HepG2 (cell line): ENCODE results near the gene TSEN34. TPM values are rescaled to one million over a fixed set of nuclear protein-coding genes. Genes with fewer than 3 reads are reported as not detected.

ENCODE experiments used
- ATAC-seq: fragments of 200-7000 bp; cut with Tn5 transposase; 3 replicates; pipeline ENCODE4 v1.9.1; 2020; ENCODE audit warnings: mild to moderate bottlenecking, moderate library complexity
- BruUV-seq: library from RNA; stranded (reverse); fragments of 400-500 nt; replicated peaks from 2 replicates; lab custom pipeline; 2021; lab: Mats Ljungman, UMichigan
- CTCF ChIA-PET: fragments of 300-600 bp; formaldehyde crosslinking; extraction: SDS; loops from one replicate; lab custom pipeline; 2021; ENCODE audit warnings: low total read pairs, inconsistent platforms, low intra/inter-chr PET ratio; lab: Yijun Ruan, JAX
- POLR2A ChIA-PET: fragments of 350-600 bp; sonication (Branson Sonifier 250); formaldehyde crosslinking; loops from one replicate; lab custom pipeline; 2020; ENCODE audit warnings: antibody characterized with exemption, inconsistent platforms; lab: Yijun Ruan, JAX
- DNase-seq: peaks from one replicate; pipeline ENCODE4 v3.0.0-alpha.2; 2015; ENCODE audit warnings: low spot score
- FAIRE-seq: peaks from 3 replicates; lab custom pipeline; 2011; peaks lifted over from hg19 to GRCh38; lab: Jason Lieb, UNC
- H2AFZ ChIP-seq: one replicate; pipeline ENCODE4 v1.6.1; 2011; ENCODE audit warnings: low read length, inconsistent platforms
- H3K27ac ChIP-seq: fragments of 300-600 bp; 3 replicates; pipeline ENCODE4 v1.8.0; 2011; ENCODE audit warnings: mixed run types, mild to moderate bottlenecking, mixed read lengths, low read length, inconsistent platforms; ENCODE audit not compliant: insufficient read depth; ENCODE audit errors: extremely low read length
- H3K27me3 ChIP-seq, 2 experiments: fragments of 200-600 bp in 1 of 2; 2 replicates in 1 of 2; 3 replicates in 1 of 2; pipeline versions ENCODE4 v1.6.0 to v1.8.0; 2011; ENCODE audit warnings: low read length in 2 of 2, mild to moderate bottlenecking in 2 of 2, moderate library complexity in 2 of 2, inconsistent platforms in 1 of 2; ENCODE audit not compliant: insufficient read depth in 2 of 2, control insufficient read depth in 1 of 2
- H3K36me3 ChIP-seq, 2 experiments: fragments of 200-600 bp in 1 of 2; replicated peaks in 1 of 2; 2 replicates in 1 of 2; 3 replicates in 1 of 2; pipeline versions ENCODE4 v1.5.1 to v1.8.0; 2011; ENCODE audit warnings: low read length in 2 of 2, inconsistent platforms in 1 of 2; ENCODE audit not compliant: insufficient read depth in 2 of 2, control insufficient read depth in 1 of 2
- H3K4me1 ChIP-seq: 2 replicates; pipeline ENCODE4 v1.5.1; 2012; ENCODE audit warnings: low read length, inconsistent platforms; ENCODE audit not compliant: insufficient read depth
- H3K4me2 ChIP-seq: 2 replicates; pipeline ENCODE4 v1.6.0; 2011; ENCODE audit warnings: low read depth, low read length, inconsistent platforms
- H3K4me3 ChIP-seq, 3 experiments: fragments of 200-600 bp in 1 of 3; sonication (generic), shearing (Covaris generic) in 1 of 3; replicated peaks in 1 of 3; 2 replicates each; pipeline ENCODE4 v1.5.1; 2011 to 2016; ENCODE audit warnings: low read length in 3 of 3, inconsistent platforms in 2 of 3, low read depth in 2 of 3, mild to moderate bottlenecking in 2 of 3, control low read depth in 1 of 3, mixed read lengths in 1 of 3; ENCODE audit not compliant: insufficient read depth in 1 of 3
- H3K79me2 ChIP-seq: one replicate; pipeline ENCODE4 v1.6.1; 2011; ENCODE audit warnings: low read length, inconsistent platforms; ENCODE audit not compliant: insufficient read depth
- H3K9ac ChIP-seq: 2 replicates; pipeline ENCODE4 v1.6.0; 2011; ENCODE audit warnings: mild to moderate bottlenecking, low read depth, low read length, inconsistent platforms; ENCODE audit not compliant: insufficient read depth
- H3K9me3 ChIP-seq: 2 replicates; pipeline ENCODE4 v1.5.1; 2012; ENCODE audit warnings: mild to moderate bottlenecking, low read length
- H4K20me1 ChIP-seq: 2 replicates; pipeline ENCODE4 v1.6.0; 2011; ENCODE audit warnings: inconsistent platforms, mild to moderate bottlenecking, low read length, moderate library complexity; ENCODE audit not compliant: insufficient read depth
- BORCS8-MEF2B ChIP-seq: sonication (generic); formaldehyde crosslinking; IDR thresholded peaks from 2 replicates; pipeline ENCODE4 v1.8.0; 2022; ENCODE audit warnings: mild to moderate bottlenecking, missing genetic modification reagents
- HES4 ChIP-seq: sonication (generic); formaldehyde crosslinking; IDR thresholded peaks from 2 replicates; pipeline ENCODE4 v1.9.0; 2021; ENCODE audit warnings: mild to moderate bottlenecking, missing genetic modification reagents, borderline replicate concordance
- U2AF2 ChIP-seq: fragments of 200-400 bp; formaldehyde crosslinking; IDR thresholded peaks from 2 replicates; pipeline ENCODE4 v1.6.1; 2017; ENCODE audit warnings: low read depth, mild to moderate bottlenecking, low read length
- YY1 ChIP-seq: IDR thresholded peaks from 2 replicates; pipeline ENCODE4 v1.6.1; 2011; ENCODE audit warnings: low read length, low read depth, moderate library complexity, mild to moderate bottlenecking; ENCODE audit not compliant: insufficient read depth, insufficient replicate concordance
- ZNF782 ChIP-seq: sonication (generic); formaldehyde crosslinking; IDR thresholded peaks from 2 replicates; pipeline ENCODE4 v1.4.0; 2020; ENCODE audit warnings: missing genetic modification reagents, mild to moderate bottlenecking, borderline replicate concordance
- WGBS: methylation state at CpG from one replicate; pipeline ENCODE4 v1.1.6; 2017; ENCODE audit warnings: low lambda C conversion rate; 5-methylcytosine and 5-hydroxymethylcytosine counted together
- in situ Hi-C: cut with HindIII; loops from 2 replicates; pipeline ENCODE4 v1.10.0; 2017; ENCODE audit warnings: low pct_unique_long_range_greater_than_20kb; ENCODE audit not compliant: extremely low pct_ligation_motif_present
- intact Hi-C: fragments of 100-400 bp; cut with micrococcal nuclease; formaldehyde crosslinking; loops from one replicate; pipeline ENCODE4 v1.10.0; 2022; ENCODE audit not compliant: unreplicated experiment
- polyA plus RNA-seq, 8 experiments: library from polyadenylated mRNA; depleted of rRNA in 3 of 8; stranded (reverse) in 7 of 8; unstranded in 1 of 8; fragments of >200 nt; fragmentation: Illumina TruSeq in 4 of 8; extraction: Trizol in 4 of 8; gene quantifications; 2 replicates each; pipeline versions ENCODE4 v1.2.1 to v1.2.3, GENCODE V29; 2011 to 2016; ENCODE audit warnings: low read depth in 4 of 8, missing spikeins in 1 of 8, mixed read lengths in 1 of 8; ENCODE audit not compliant: insufficient read depth in 1 of 8
- total RNA-seq, 5 experiments: library from RNA; depleted of rRNA; stranded (reverse); fragments of >200 nt; fragmentation: Illumina TruSeq; extraction: Trizol; gene quantifications; 2 replicates each; pipeline ENCODE4 v1.2.3, GENCODE V29; 2016; ENCODE audit warnings: low read depth in 1 of 5
- TF ChIP-seq, protein P1 (sequence below): sonication (generic); formaldehyde crosslinking; IDR thresholded peaks from 2 replicates; pipeline ENCODE4 v1.9.0; 2021; ENCODE audit warnings: missing genetic modification reagents, borderline replicate concordance
- TF ChIP-seq, protein P2 (sequence below): sonication (generic); formaldehyde crosslinking; IDR thresholded peaks from 2 replicates; pipeline ENCODE4 v1.5.0; 2020; ENCODE audit warnings: mild to moderate bottlenecking, missing genetic modification reagents, moderate library complexity
- TF ChIP-seq, protein P3 (sequence below): sonication (generic); formaldehyde crosslinking; IDR thresholded peaks from 2 replicates; pipeline ENCODE4 v1.5.1; 2020; ENCODE audit warnings: mild to moderate bottlenecking, missing genetic modification reagents, moderate library complexity

The TSEN34 gene
- total and polyA plus RNA-seq, 2 of the 13 experiments (the other 11 are each of a cell fraction or from before 2014, with no cell fraction given), result 55.1 to 65.4 TPM

DNA sequence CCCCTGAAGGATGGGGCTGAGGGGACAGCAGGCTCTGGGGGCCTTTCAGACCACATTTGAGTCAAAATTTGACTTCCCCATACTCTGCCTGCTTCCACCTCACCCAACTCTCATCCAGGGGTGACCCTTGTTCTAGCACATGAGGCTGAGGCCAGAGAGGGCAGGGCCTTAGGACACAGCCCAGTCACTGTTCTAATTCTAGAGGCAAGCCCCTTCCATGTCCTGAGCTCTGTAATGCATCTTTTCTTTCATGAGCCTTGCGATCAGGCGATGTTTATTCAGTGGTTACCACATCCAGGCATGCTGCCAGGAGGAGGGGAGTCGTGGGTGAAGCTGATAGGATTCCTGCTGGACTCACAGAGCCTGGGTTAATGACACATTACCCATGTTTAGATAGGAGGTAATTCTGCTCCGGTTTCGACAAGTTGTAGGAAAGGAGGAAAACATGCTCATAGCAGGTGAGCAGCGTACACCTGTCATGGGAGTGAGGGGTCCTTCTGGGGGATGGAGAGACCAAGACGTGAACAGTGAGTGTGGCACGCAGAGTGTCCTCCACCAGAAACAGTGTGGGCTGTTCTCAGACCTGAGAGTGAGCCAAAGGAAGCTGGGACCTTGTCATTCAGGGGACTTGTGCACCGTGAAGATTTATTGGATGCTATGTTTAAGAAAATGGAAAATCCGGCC, 18.8 kb downstream of the TSEN34 start (continued):
- TF ChIP-seq, protein P1, sequence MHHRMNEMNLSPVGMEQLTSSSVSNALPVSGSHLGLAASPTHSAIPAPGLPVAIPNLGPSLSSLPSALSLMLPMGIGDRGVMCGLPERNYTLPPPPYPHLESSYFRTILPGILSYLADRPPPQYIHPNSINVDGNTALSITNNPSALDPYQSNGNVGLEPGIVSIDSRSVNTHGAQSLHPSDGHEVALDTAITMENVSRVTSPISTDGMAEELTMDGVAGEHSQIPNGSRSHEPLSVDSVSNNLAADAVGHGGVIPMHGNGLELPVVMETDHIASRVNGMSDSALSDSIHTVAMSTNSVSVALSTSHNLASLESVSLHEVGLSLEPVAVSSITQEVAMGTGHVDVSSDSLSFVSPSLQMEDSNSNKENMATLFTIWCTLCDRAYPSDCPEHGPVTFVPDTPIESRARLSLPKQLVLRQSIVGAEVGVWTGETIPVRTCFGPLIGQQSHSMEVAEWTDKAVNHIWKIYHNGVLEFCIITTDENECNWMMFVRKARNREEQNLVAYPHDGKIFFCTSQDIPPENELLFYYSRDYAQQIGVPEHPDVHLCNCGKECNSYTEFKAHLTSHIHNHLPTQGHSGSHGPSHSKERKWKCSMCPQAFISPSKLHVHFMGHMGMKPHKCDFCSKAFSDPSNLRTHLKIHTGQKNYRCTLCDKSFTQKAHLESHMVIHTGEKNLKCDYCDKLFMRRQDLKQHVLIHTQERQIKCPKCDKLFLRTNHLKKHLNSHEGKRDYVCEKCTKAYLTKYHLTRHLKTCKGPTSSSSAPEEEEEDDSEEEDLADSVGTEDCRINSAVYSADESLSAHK (CRISPR knock-in tag), result no peak
- no peak for TF ChIP-seq HES4 (CRISPR knock-in tag)
- no peak for TF ChIP-seq U2AF2
- no peak for TF ChIP-seq YY1

DNA sequence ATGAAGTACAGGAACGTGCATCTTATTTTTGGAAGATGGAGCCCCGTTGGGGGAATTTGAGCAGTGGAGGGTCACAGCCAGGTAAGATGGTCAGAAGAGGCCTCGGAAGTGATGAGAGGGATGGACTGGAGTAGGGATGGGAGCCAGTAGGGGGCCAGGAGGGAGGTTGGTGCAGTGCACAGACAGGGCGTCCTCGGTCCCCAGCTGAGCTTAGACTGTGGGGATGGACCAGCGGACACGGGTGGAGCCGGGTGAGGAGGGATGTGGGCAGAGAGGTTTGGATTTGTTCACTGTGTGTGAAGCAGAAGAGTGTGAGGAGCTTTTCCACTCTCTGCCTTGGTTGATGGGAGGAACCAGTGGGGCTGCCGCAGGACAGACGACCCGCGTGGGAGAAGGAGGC, 20.1 kb downstream of the TSEN34 start:
- no peaks in the 10 kb centered on the region for H3K9me3 ChIP-seq
- H3K9ac ChIP-seq, result no peak overlapping the region
- no peak for FAIRE-seq
- ChIA-PET CTCF (no interaction called here), POLR2A (interaction anchor here (0.6 to 4.9 kb wide), 6 partner anchors 9 to 238 kb away, joined by 3 to 114 read pairs (median 11); partner anchors contain the start of genes CNOT3, LENG8, MBOAT7 and RPS9)
- 44% methylated on average over 12 of the region's 12 CpGs for WGBS
- DNase-seq, result no peak
- peak overlapping the region; percentile 80 for H3K27ac ChIP-seq
- ATAC-seq, result peak; percentile 32
- peaks cover 13 to 18% of the 10 kb centered on the region in 2 experiments for H3K36me3 ChIP-seq
- H3K4me1 ChIP-seq, result peaks cover 55% of the 10 kb centered on the region
- peaks cover 30% of the 10 kb centered on the region for H4K20me1 ChIP-seq
- H3K27me3 ChIP-seq, result no peaks in the 10 kb centered on the region
- in situ Hi-C loops, result no loop called here
- peak overlapping the region; percentile 83 for H3K4me2 ChIP-seq
- H3K79me2 ChIP-seq, result no peaks in the 10 kb centered on the region
- peak overlapping the region in 1 of 3 experiments; percentile 55; a peak in 2 of 6 replicates for H3K4me3 ChIP-seq
- intact Hi-C loops, result loop anchor here (2.0 kb wide), 2 partner anchors 20 kb away; partner anchors contain the start of gene TSEN34
- no peak overlapping the region for H2AFZ ChIP-seq
- no TSS peak for BruUV-seq
- TF ChIP-seq, protein P2, sequence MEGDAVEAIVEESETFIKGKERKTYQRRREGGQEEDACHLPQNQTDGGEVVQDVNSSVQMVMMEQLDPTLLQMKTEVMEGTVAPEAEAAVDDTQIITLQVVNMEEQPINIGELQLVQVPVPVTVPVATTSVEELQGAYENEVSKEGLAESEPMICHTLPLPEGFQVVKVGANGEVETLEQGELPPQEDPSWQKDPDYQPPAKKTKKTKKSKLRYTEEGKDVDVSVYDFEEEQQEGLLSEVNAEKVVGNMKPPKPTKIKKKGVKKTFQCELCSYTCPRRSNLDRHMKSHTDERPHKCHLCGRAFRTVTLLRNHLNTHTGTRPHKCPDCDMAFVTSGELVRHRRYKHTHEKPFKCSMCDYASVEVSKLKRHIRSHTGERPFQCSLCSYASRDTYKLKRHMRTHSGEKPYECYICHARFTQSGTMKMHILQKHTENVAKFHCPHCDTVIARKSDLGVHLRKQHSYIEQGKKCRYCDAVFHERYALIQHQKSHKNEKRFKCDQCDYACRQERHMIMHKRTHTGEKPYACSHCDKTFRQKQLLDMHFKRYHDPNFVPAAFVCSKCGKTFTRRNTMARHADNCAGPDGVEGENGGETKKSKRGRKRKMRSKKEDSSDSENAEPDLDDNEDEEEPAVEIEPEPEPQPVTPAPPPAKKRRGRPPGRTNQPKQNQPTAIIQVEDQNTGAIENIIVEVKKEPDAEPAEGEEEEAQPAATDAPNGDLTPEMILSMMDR, result peak; percentile 36; the same call in 1 of the 2 replicates
- TF ChIP-seq BORCS8-MEF2B (CRISPR knock-in tag) (0 out of 2 replicates have a peak, but pooled peaks have one; percentile 9), ZNF782 (CRISPR knock-in tag) (no peak)
- TF ChIP-seq, protein P3, sequence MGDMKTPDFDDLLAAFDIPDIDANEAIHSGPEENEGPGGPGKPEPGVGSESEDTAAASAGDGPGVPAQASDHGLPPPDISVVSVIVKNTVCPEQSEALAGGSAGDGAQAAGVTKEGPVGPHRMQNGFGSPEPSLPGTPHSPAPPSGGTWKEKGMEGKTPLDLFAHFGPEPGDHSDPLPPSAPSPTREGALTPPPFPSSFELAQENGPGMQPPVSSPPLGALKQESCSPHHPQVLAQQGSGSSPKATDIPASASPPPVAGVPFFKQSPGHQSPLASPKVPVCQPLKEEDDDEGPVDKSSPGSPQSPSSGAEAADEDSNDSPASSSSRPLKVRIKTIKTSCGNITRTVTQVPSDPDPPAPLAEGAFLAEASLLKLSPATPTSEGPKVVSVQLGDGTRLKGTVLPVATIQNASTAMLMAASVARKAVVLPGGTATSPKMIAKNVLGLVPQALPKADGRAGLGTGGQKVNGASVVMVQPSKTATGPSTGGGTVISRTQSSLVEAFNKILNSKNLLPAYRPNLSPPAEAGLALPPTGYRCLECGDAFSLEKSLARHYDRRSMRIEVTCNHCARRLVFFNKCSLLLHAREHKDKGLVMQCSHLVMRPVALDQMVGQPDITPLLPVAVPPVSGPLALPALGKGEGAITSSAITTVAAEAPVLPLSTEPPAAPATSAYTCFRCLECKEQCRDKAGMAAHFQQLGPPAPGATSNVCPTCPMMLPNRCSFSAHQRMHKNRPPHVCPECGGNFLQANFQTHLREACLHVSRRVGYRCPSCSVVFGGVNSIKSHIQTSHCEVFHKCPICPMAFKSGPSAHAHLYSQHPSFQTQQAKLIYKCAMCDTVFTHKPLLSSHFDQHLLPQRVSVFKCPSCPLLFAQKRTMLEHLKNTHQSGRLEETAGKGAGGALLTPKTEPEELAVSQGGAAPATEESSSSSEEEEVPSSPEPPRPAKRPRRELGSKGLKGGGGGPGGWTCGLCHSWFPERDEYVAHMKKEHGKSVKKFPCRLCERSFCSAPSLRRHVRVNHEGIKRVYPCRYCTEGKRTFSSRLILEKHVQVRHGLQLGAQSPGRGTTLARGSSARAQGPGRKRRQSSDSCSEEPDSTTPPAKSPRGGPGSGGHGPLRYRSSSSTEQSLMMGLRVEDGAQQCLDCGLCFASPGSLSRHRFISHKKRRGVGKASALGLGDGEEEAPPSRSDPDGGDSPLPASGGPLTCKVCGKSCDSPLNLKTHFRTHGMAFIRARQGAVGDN (CRISPR knock-in tag), result 0 out of 2 replicates have a peak, but pooled peaks have one; percentile 35
